ENCODE results near the gene MYO15B.

- TF ChIP-seq, protein P1, sequence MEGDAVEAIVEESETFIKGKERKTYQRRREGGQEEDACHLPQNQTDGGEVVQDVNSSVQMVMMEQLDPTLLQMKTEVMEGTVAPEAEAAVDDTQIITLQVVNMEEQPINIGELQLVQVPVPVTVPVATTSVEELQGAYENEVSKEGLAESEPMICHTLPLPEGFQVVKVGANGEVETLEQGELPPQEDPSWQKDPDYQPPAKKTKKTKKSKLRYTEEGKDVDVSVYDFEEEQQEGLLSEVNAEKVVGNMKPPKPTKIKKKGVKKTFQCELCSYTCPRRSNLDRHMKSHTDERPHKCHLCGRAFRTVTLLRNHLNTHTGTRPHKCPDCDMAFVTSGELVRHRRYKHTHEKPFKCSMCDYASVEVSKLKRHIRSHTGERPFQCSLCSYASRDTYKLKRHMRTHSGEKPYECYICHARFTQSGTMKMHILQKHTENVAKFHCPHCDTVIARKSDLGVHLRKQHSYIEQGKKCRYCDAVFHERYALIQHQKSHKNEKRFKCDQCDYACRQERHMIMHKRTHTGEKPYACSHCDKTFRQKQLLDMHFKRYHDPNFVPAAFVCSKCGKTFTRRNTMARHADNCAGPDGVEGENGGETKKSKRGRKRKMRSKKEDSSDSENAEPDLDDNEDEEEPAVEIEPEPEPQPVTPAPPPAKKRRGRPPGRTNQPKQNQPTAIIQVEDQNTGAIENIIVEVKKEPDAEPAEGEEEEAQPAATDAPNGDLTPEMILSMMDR (IDR thresholded peaks at IDR 0.05; ENCODE audit: low read length) = no peak
- no peak for TF ChIP-seq EZH2 (optimal IDR thresholded peaks at IDR 0.05; ENCODE audit: low read depth, low read length)
- no peak for TF ChIP-seq EZH2phosphoT487 (IDR thresholded peaks at IDR 0.05; ENCODE audit: low read length)
Observed at GRCh38 chr17:75654176-75654575, 66.6 kb downstream of the MYO15B start.

Data from MM.1S (cell line).